A673 (cell line): ENCODE results near the gene ARHGEF4. TPM values are rescaled to one million over a fixed set of nuclear protein-coding genes. Genes with fewer than 3 reads are reported as not detected.

ENCODE experiments used
- BruUV-seq: library from RNA; stranded (reverse); fragments of 400-500 nt; replicated peaks from 2 replicates; lab custom pipeline; 2021; lab: Mats Ljungman, UMichigan
- CTCF ChIA-PET: fragments of 300-600 bp; sonication (Branson Sonifier 250); formaldehyde crosslinking; loops from one replicate; lab custom pipeline; 2022; ENCODE audit warnings: antibody characterized with exemption; lab: Charles Lee
- POLR2A ChIA-PET: fragments of 300-600 bp; sonication (Branson Sonifier 250); formaldehyde crosslinking; loops from one replicate; lab custom pipeline; 2022; ENCODE audit warnings: antibody characterized with exemption; ENCODE audit not compliant: low non-redundant PET; lab: Charles Lee
- DNase-seq: peaks from one replicate; pipeline ENCODE4 v3.0.0-alpha.2; 2015; ENCODE audit warnings: low spot score
- H3K27ac ChIP-seq: fragments of 200-600 bp; sonication (generic); 2 replicates; pipeline ENCODE4 v1.5.1; 2016; ENCODE audit warnings: mixed run types, low read depth, mild to moderate bottlenecking, mixed read lengths, antibody characterized with exemption, low read length; ENCODE audit not compliant: poor library complexity, severe bottlenecking
- H3K27me3 ChIP-seq: fragments of 200-600 bp; sonication (generic); replicated peaks from 2 replicates; pipeline ENCODE4 v1.6.1; 2017; ENCODE audit warnings: mixed run types, low read depth, mild to moderate bottlenecking, mixed read lengths, antibody characterized with exemption, low read length; ENCODE audit not compliant: insufficient read depth, poor library complexity
- H3K36me3 ChIP-seq: fragments of 200-600 bp; sonication (generic); 2 replicates; pipeline ENCODE4 v1.6.1; 2016; ENCODE audit warnings: mixed run types, mild to moderate bottlenecking, mixed read lengths, antibody characterized with exemption, low read length; ENCODE audit not compliant: insufficient read depth, poor library complexity, severe bottlenecking
- H3K4me1 ChIP-seq: fragments of 200-600 bp; sonication (generic); 2 replicates; pipeline ENCODE4 v1.6.1; 2017; ENCODE audit warnings: mixed run types, mild to moderate bottlenecking, mixed read lengths, antibody characterized with exemption, low read length; ENCODE audit not compliant: insufficient read depth, poor library complexity, severe bottlenecking
- H3K4me3 ChIP-seq: fragments of 200-600 bp; sonication (generic); 2 replicates; pipeline ENCODE4 v1.5.1; 2016; ENCODE audit warnings: low read depth, mixed run types, mild to moderate bottlenecking, mixed read lengths, low read length; ENCODE audit not compliant: poor library complexity, severe bottlenecking
- H3K9me3 ChIP-seq: fragments of 200-600 bp; sonication (generic); 2 replicates; pipeline ENCODE4 v1.6.1; 2016; ENCODE audit warnings: mixed run types, low read depth, mild to moderate bottlenecking, mixed read lengths, antibody characterized with exemption, low read length; ENCODE audit not compliant: poor library complexity, severe bottlenecking
- EZH2 ChIP-seq: fragments of 200-600 bp; sonication (generic); IDR thresholded peaks from 2 replicates; pipeline ENCODE4 v1.6.1; 2017; ENCODE audit warnings: borderline replicate concordance, low read depth, mild to moderate bottlenecking, mixed read lengths, antibody characterized with exemption, low read length; ENCODE audit not compliant: poor library complexity, severe bottlenecking
- intact Hi-C: fragments of 100-400 bp; cut with micrococcal nuclease; formaldehyde crosslinking; loops from one replicate; pipeline ENCODE4 v1.10.0; 2022; ENCODE audit not compliant: unreplicated experiment
- total RNA-seq: library from RNA; stranded (reverse); gene quantifications from 2 replicates; pipeline ENCODE4 v1.2.3, GENCODE V29; 2021
- TF ChIP-seq, protein P1 (sequence below): fragments of 300-800, 200-600 bp; sonication (generic); conservative IDR thresholded peaks from 2 replicates; pipeline ENCODE4 v1.5.1; 2017; ENCODE audit warnings: low read depth, mild to moderate bottlenecking, antibody characterized with exemption, low read length, moderate library complexity, mixed read lengths

ARHGEF4 gene
- total RNA-seq, 1 experiment from 2014 or later = 2.1 TPM

DNA sequence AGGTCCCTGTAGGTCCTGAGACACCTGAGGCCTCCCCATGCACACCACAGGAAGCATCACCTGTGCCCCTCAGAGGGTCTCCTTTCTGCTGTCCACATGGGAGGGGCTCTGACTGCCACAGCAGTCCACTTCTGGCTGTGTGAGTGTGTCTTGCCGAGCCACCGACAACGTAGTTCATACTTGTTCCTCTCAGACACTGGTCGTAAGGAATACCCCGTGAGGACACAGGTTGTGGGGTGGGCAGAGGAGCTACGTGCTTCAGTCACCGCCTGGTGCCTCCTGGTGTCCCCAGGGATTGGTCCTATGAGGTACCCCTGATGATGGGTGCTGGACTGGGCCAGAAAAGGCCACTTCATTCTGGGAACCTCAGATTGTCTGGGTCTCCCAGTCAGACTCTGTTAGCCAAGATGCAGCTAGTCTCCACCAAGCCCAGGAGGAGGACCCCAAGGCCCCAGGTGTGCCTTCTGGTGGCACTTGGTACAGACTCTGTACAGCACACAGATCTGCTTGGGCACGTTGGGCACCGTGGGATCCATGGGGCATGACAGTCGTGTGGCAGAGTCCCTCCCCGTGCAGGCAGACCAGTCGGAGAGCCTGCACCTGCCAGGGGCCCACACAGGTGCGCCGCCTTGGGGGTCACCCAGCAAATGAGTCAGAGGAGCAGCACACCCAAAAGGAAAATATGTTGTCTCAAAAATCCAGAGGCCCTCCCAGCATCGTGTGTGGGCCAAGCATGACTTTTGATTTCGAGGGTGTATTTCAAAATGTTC, 2.5 kb downstream of the ARHGEF4 start:
- TF ChIP-seq, protein P1, sequence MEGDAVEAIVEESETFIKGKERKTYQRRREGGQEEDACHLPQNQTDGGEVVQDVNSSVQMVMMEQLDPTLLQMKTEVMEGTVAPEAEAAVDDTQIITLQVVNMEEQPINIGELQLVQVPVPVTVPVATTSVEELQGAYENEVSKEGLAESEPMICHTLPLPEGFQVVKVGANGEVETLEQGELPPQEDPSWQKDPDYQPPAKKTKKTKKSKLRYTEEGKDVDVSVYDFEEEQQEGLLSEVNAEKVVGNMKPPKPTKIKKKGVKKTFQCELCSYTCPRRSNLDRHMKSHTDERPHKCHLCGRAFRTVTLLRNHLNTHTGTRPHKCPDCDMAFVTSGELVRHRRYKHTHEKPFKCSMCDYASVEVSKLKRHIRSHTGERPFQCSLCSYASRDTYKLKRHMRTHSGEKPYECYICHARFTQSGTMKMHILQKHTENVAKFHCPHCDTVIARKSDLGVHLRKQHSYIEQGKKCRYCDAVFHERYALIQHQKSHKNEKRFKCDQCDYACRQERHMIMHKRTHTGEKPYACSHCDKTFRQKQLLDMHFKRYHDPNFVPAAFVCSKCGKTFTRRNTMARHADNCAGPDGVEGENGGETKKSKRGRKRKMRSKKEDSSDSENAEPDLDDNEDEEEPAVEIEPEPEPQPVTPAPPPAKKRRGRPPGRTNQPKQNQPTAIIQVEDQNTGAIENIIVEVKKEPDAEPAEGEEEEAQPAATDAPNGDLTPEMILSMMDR = no peak
- POLR2A ChIA-PET = no interaction called here
- peaks cover 34% of the 10 kb centered on the region for H3K27me3 ChIP-seq
- CTCF ChIA-PET = no interaction called here
- no peaks in the 10 kb centered on the region for H3K9me3 ChIP-seq
- no peak for DNase-seq
- H3K27ac ChIP-seq = no peak overlapping the region
- no TSS peak for BruUV-seq
- intact Hi-C loops = no loop called here
- H3K4me3 ChIP-seq = no peak overlapping the region
- H3K4me1 ChIP-seq = no peaks in the 10 kb centered on the region
- H3K36me3 ChIP-seq = no peaks in the 10 kb centered on the region

DNA sequence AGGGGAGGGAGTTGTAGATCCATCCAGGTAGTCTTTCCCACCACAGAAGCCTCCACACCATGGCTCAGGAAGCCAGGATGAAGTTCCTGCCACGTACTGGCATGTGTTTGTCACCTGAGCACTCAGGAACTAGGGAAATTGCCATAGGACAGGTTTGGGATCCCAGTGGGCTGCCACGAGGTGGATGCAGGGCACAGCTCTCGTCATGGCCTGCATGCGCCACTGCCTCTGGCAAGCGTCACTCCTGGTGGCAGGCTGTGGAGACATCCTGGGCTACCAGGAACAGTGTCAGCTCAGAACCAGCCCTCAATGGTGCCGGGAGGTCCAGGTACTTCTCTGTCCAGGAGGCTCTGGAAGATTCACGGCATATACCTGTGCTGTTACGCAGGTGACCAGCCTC, 3.8 kb downstream of the ARHGEF4 start:
- no peak for TF ChIP-seq EZH2
- TF ChIP-seq, protein P1 = no peak
- no TSS peak for BruUV-seq
- Histone ChIP-seq H3K36me3 (no peaks in the 10 kb centered on the region), H3K4me3 (no peak overlapping the region), H3K27me3 (peaks cover 34% of the 10 kb centered on the region), H3K9me3 (no peaks in the 10 kb centered on the region), H3K4me1 (no peaks in the 10 kb centered on the region), H3K27ac (no peak overlapping the region)
- CTCF ChIA-PET = no interaction called here
- intact Hi-C loops = no loop called here
- POLR2A ChIA-PET = no interaction called here
- DNase-seq = no peak

DNA sequence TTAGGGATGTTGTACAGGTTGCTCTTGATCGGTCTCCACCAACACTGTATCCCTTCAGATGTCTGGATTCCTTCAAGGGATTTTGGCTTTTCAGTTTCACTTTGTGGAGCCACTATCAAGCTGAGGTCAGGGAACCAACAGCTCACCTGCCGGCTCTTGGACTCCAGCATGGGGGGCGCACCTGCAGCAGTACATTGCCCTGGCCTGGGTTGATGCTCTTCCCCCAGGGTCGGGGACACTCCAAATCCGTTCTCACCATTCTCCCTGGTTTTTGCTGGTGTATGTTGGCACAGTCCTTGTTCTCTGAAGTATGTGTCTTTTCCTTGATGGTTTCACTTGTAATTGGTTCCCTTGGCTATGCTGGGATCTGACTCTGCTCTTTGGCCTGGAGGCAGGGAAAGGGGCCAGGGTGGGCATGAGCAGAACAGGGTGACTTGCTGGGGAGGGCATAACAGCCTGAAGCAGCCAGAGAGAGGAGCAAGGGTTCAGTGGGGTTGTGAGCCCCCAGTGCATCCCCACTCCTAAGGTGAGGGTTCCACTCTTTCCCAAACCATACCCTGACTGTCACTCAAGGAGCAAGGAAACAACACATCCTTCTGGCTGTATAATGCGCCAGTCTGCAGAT, 5.1 kb downstream of the ARHGEF4 start:
- CTCF ChIA-PET = no interaction called here
- Histone ChIP-seq H3K27me3 (peaks cover 24% of the 10 kb centered on the region), H3K9me3 (no peaks in the 10 kb centered on the region), H3K27ac (no peak overlapping the region), H3K4me1 (no peaks in the 10 kb centered on the region), H3K4me3 (no peak overlapping the region), H3K36me3 (no peaks in the 10 kb centered on the region)
- POLR2A ChIA-PET = no interaction called here
- no TSS peak for BruUV-seq
- TF ChIP-seq EZH2 = no peak
- TF ChIP-seq, protein P1 = no peak
- DNase-seq = no peak
- intact Hi-C loops = no loop called here
